ENCODE data around the gene RPL35. TPM values are rescaled to one million over a fixed set of nuclear protein-coding genes. Genes with fewer than 3 reads are reported as not detected.

RPL35 gene
- total and polyA plus RNA-seq, 2 of the 8 experiments (the other 6 are each of a cell fraction or from before 2014, with no cell fraction given): 1,831 to 2,448 TPM

DNA sequence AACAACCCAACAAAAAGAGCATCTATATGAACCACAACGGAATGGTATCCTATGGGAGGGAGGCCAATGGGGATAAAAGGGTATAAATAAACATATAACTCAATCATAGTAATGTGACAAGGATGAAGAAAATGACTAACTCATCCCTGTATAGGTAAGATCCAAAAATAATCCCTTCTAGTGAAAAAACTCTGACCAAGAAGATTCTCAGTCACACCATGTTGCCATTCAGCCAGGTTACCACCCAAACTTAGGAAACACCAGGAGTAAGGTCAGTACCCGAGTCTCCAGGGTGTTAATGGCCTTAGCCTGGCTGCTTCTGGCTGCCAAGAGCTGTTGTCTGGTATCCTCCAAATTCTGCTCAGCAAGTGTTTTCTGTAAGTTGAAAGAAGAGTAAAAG, 46.3 kb upstream of the RPL35 start:
- Histone ChIP-seq H3K4ac (replicated peaks; ENCODE audit: insufficient read length, low read depth, low read length) (no peak overlapping the region), H3K9me3 (ENCODE audit: insufficient read depth in 2 of 2, low read depth in 1 of 2, low read length in 1 of 2) (no peaks in the 10 kb centered on the region), H4K20me1 (replicated peaks in 1 of 2; ENCODE audit: control insufficient read depth in 1 of 2, insufficient read depth in 2 of 2, low read length in 2 of 2) (peaks cover 0 to 2% of the 10 kb centered on the region in 2 experiments), H2BK20ac (ENCODE audit: low read length) (no peak overlapping the region), H3K4me3 (ENCODE audit: extremely low read depth in 1 of 4, insufficient read depth in 2 of 4, low read depth in 3 of 4, low read length in 4 of 4) (no peak overlapping the region), H3K27me3 (replicated peaks in 1 of 4; ENCODE audit: control insufficient read depth in 3 of 4, extremely low read depth in 1 of 4, insufficient read depth in 3 of 4, low read length in 3 of 4) (no peaks in the 10 kb centered on the region), H3K27ac (ENCODE audit: low read depth, low read length) (no peak overlapping the region), H2AK5ac (ENCODE audit: low read depth, low read length) (no peak overlapping the region), H3K18ac (ENCODE audit: extremely low read depth, low read length) (no peak overlapping the region), H3K14ac (ENCODE audit: insufficient read length) (no peak overlapping the region), H3K23me2 (ENCODE audit: low read depth, low read length) (peaks cover 2% of the 10 kb centered on the region; the same call in 1 of the 2 replicates), H3K4me2 (ENCODE audit: insufficient read depth in 1 of 2, low read depth in 2 of 2, low read length in 2 of 2) (no peak overlapping the region), H3K4me1 (replicated peaks in 1 of 4; ENCODE audit: control insufficient read depth in 3 of 4, insufficient read depth in 4 of 4, low read length in 3 of 4) (no peaks in the 10 kb centered on the region; a peak in 2 of 7 replicates), H3K79me2 (ENCODE audit: control insufficient read depth in 1 of 2, insufficient read depth in 2 of 2, low read length in 2 of 2) (no peaks in the 10 kb centered on the region), H2BK15ac (ENCODE audit: low read length) (no peak overlapping the region), H3K23ac (ENCODE audit: insufficient read length) (no peak overlapping the region), H2BK120ac (replicated peaks; ENCODE audit: low read depth, low read length) (no peak overlapping the region), H3K36me3 (ENCODE audit: control insufficient read depth in 2 of 4, insufficient read depth in 4 of 4, low read length in 3 of 4) (peaks cover 0 to 7% (median 2%) of the 10 kb centered on the region in 4 experiments; a peak in 2 of 8 replicates), H3K56ac (replicated peaks; ENCODE audit: insufficient read length, low read depth, low read length) (no peak overlapping the region), H3K79me1 (ENCODE audit: low read depth, low read length) (no peaks in the 10 kb centered on the region), H4K91ac (replicated peaks; ENCODE audit: insufficient read length, low read length) (no peak overlapping the region), H2BK5ac (ENCODE audit: low read depth, low read length) (no peak overlapping the region), H4K5ac (ENCODE audit: insufficient read length, low read depth, low read length) (no peak overlapping the region), H3K9ac (replicated peaks in 1 of 4; ENCODE audit: extremely low read depth in 1 of 4, low read depth in 3 of 4, low read length in 3 of 4) (no peak overlapping the region), H2BK12ac (ENCODE audit: low read depth, low read length) (no peak overlapping the region), H4K8ac (ENCODE audit: extremely low read depth, insufficient read depth, low read length) (no peak overlapping the region), H2AFZ (ENCODE audit: low read length) (no peak overlapping the region)
- FAIRE-seq (no peak), DNase-seq (ENCODE audit: low read depth in 1 of 2, low spot score in 2 of 2) (no peak)
- POLR2A ChIA-PET (ENCODE audit: partially characterized antibody): interaction anchor here (1.0 kb wide), 2 partner anchors 10 to 46 kb away, joined by 3 read pairs; partner anchors contain the start of genes ARPC5L and RPL35
- CTCF ChIA-PET (ENCODE audit: partially characterized antibody): interaction anchor here (1.1 to 1.2 kb wide), 2 partner anchors 52 to 356 kb away, joined by 3 read pairs; no protein-coding TSS in a partner anchor
- TF ChIP-seq CHD2 (IDR thresholded peaks at IDR 0.05; ENCODE audit: low read length) (no peak), JUN (IDR thresholded peaks at IDR 0.05; ENCODE audit: low read depth, low read length) (no peak)
- WGBS, 2 experiments (ENCODE audit: extremely low coverage in 1 of 2, insufficient coverage in 1 of 2, insufficient read length in 1 of 2, insufficient replicate concordance in 2 of 2, low coverage in 1 of 2, low lambda C conversion rate in 2 of 2, missing lambda C conversion rate in 1 of 2): 89% methylated on average over 2 of the region's 2 CpGs; no CpG with 5 or more reads in 1 of the 2 experiments
